ENCODE data around the gene DHRSX. TPM values are rescaled to one million over a fixed set of nuclear protein-coding genes. Genes with fewer than 3 reads are reported as not detected.
"Not testable (repeated sequence)": the region's sequence is repeated elsewhere in the genome, so short reads cannot be mapped to it uniquely, and the experiment has no call there.

Gene DHRSX
- total and polyA plus RNA-seq, 4 experiments from 2014 or later = 12.1 to 23.5 (median 16.5) TPM

DNA sequence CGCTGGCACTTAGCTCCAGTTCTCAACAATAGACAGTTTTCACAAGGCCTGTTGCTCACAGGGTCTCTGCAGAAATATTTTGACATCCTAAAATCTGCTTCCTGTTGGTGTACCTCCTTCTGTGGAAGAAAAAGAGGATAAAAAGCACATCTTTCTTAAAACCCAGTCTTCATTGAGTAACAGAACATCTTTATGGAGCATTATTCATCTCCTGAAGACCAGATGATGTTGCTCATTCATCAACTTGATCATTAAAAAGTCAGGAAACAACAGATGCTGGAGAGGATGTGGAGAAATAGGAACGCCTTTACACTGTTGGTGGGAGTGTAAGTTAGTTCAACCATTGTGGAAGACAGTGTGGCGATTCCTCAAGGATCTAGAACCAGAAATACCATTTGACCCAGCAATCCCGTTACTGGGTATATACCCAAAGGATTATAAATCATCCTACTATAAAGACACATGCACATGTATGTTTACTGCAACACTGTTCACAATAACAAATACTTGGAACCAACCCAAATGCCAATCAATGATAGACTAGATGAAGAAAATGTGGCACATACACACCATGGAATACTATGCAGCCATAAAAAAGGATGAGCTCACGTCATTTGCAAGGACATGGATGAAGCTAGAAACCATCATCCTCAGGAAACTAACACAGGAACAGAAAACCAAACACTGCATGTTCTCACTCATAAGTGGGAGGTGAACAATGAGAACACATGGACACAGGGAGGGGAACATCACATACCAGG is 33.7 kb upstream of the DHRSX start:
- H3K9me3 Mint-ChIP-seq; H3K36me3 ChIP-seq (ENCODE audit: insufficient read depth, low read length); H3K4me1 Mint-ChIP-seq; CTCF ChIA-PET (ENCODE audit: partially characterized antibody); H3K36me3 Mint-ChIP-seq; H3K27ac ChIP-seq (ENCODE audit: low read depth, low read length); H3K4me3 Mint-ChIP-seq; intact Hi-C loops (cut with micrococcal nuclease); H3K27me3 ChIP-seq (ENCODE audit: insufficient read depth, low read length); H3K27me3 Mint-ChIP-seq; H3K9me3 ChIP-seq (ENCODE audit: control insufficient read depth in 1 of 2, low read length in 2 of 2); DNase-seq; H3K4me3 ChIP-seq (ENCODE audit: low read length in 2 of 2); POLR2A ChIA-PET (ENCODE audit: partially characterized antibody); H3K27ac Mint-ChIP-seq; H3K4me1 ChIP-seq (ENCODE audit: insufficient read depth, low read length): not testable (repeated sequence)

DNA sequence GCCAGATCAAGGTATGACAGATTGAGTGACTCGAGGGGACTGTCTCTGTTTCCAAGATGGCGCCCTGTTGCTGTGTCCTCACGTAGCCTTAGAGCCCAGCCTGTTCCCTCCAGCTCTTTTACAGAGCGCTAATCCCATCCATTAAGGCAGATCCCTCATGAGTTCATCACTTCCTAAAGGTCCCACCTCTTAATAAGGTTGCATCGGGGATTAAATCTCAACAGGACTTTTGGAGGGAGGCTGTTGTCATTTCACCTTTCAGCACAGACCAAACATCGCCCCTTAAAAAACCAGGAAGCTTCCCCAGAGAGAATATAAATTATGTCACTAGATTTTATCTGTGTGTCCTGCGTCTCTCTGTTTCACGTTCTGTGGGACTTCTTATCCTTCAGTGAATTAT is 32.6 kb upstream of the DHRSX start:
- H3K36me3 ChIP-seq (ENCODE audit: insufficient read depth, low read length) = no peaks in the 10 kb centered on the region
- intact Hi-C loops (cut with micrococcal nuclease) = no loop called here
- CTCF ChIA-PET (ENCODE audit: partially characterized antibody) = no interaction called here
- Mint-ChIP-seq H3K9me3 (peaks cover 0 to 2% (median 0%) of the 10 kb centered on the region in 8 donors), H3K4me1 (no peaks in the 10 kb centered on the region), H3K4me3 (no peak overlapping the region), H3K27me3 (peaks cover 7 to 10% of the 10 kb centered on the region in 2 donors), H3K27ac (no peak overlapping the region), H3K36me3 (no peaks in the 10 kb centered on the region)
- POLR2A ChIA-PET (ENCODE audit: partially characterized antibody) = no interaction called here
- DNase-seq = no peak
- H3K4me1 ChIP-seq (ENCODE audit: insufficient read depth, low read length) = no peaks in the 10 kb centered on the region
- H3K27ac ChIP-seq (ENCODE audit: low read depth, low read length) = no peak overlapping the region
- H3K9me3 ChIP-seq (ENCODE audit: control insufficient read depth in 1 of 2, low read length in 2 of 2) = no peaks in the 10 kb centered on the region
- no peak overlapping the region for H3K4me3 ChIP-seq (ENCODE audit: low read length in 2 of 2)
- no peaks in the 10 kb centered on the region for H3K27me3 ChIP-seq (ENCODE audit: insufficient read depth, low read length)

DNA sequence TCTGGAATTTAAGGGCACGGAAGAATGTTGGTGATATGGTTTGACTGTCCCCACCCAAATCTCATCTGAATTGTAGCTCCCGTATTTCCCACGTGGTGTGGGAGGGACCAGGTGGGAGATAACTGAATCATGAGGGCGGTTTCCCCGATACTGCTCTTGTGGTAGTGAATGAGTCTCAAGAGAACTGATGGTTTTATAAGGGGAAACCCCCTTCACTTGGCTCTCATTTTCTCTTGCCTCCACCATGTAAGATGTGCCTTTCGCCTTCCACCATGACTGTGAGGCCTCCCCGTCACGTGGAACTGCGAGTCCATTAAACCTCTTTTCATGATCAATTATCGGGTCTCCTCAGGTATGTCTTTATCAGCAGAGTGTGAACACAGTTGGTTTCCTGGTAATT is 25.6 kb upstream of the DHRSX start:
- POLR2A ChIA-PET (ENCODE audit: partially characterized antibody) = no interaction called here
- peaks cover 11 to 33% of the 10 kb centered on the region in 2 donors for H3K27me3 Mint-ChIP-seq

DNA sequence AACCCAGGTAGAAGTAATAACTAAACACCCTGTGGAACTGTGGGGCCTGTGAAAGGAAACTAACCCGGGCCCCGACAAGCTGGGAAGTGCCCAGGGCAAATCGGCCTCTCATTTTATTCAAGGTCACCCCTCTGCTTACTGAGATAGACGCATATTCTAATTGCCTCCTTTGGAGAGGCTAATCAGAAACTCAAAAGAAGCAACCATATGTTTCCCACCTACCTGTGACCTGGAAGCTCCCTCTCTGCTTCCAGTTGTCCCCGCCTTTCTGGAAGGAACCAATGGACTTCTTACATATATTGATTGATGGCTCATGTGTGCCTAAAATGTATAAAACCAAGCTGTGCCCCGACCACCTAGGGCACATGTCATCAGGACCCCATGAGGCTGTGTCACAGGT is 23.1 kb upstream of the DHRSX start:
- no peaks in the 10 kb centered on the region for H3K36me3 ChIP-seq (ENCODE audit: insufficient read depth, low read length)
- ChIA-PET POLR2A (ENCODE audit: partially characterized antibody) (no interaction called here), CTCF (ENCODE audit: partially characterized antibody) (no interaction called here)
- H3K4me3 ChIP-seq (ENCODE audit: low read length in 2 of 2) = no peak overlapping the region
- H3K9me3 Mint-ChIP-seq = peaks cover 0 to 2% (median 0%) of the 10 kb centered on the region in 8 donors
- H3K27me3 Mint-ChIP-seq = peaks cover 11 to 33% of the 10 kb centered on the region in 2 donors
- H3K27ac Mint-ChIP-seq = no peak overlapping the region
- H3K4me3 Mint-ChIP-seq = no peak overlapping the region
- H3K9me3 ChIP-seq (ENCODE audit: control insufficient read depth in 1 of 2, low read length in 2 of 2) = no peaks in the 10 kb centered on the region
- no peaks in the 10 kb centered on the region for H3K4me1 ChIP-seq (ENCODE audit: insufficient read depth, low read length)
- H3K27me3 ChIP-seq (ENCODE audit: insufficient read depth, low read length) = no peaks in the 10 kb centered on the region
- DNase-seq = no peak
- no peaks in the 10 kb centered on the region for H3K4me1 Mint-ChIP-seq
- H3K36me3 Mint-ChIP-seq = no peaks in the 10 kb centered on the region
- no peak overlapping the region for H3K27ac ChIP-seq (ENCODE audit: low read depth, low read length)
- intact Hi-C loops (cut with micrococcal nuclease) = no loop called here

More for the DNA sequence above, 25.6 kb upstream of the DHRSX start:
- Mint-ChIP-seq H3K9me3 (peaks cover 0 to 2% (median 0%) of the 10 kb centered on the region in 8 donors), H3K4me3 (no peak overlapping the region), H3K36me3 (no peaks in the 10 kb centered on the region), H3K4me1 (no peaks in the 10 kb centered on the region), H3K27ac (no peak overlapping the region)
- Histone ChIP-seq H3K9me3 (ENCODE audit: control insufficient read depth in 1 of 2, low read length in 2 of 2) (no peaks in the 10 kb centered on the region), H3K36me3 (ENCODE audit: insufficient read depth, low read length) (no peaks in the 10 kb centered on the region), H3K4me3 (ENCODE audit: low read length in 2 of 2) (no peak overlapping the region), H3K27ac (ENCODE audit: low read depth, low read length) (no peak overlapping the region), H3K4me1 (ENCODE audit: insufficient read depth, low read length) (no peaks in the 10 kb centered on the region), H3K27me3 (ENCODE audit: insufficient read depth, low read length) (no peaks in the 10 kb centered on the region)
- no peak for DNase-seq
- CTCF ChIA-PET (ENCODE audit: partially characterized antibody) = no interaction called here
- intact Hi-C loops (cut with micrococcal nuclease) = no loop called here

DNA sequence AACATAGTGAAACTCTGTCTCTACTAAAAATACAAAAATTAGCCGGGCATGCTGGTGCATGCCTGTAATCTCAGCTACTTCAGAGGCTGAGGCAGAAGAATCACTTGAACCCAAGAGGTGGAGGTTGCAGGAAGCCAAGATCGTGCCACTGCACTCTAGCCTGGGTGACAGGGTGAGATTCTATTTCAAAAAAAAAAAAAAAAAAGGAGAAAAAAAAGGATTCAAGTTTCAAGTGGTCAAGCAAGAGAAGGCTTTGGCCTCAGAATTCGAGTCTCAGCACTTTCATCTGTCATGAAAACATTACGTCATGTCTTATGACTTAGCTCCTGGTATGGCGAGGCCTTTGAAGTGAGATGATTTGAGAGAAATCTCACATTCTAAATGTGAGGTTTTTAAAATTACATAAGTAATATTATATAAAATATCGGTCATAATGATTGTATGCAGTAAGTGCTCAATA is 21.2 kb upstream of the DHRSX start:
- H3K27ac ChIP-seq (ENCODE audit: low read depth, low read length) = no peak overlapping the region
- intact Hi-C loops (cut with micrococcal nuclease) = no loop called here
- no peaks in the 10 kb centered on the region for H3K27me3 ChIP-seq (ENCODE audit: insufficient read depth, low read length)
- POLR2A ChIA-PET (ENCODE audit: partially characterized antibody) = no interaction called here
- H3K4me3 ChIP-seq (ENCODE audit: low read length in 2 of 2) = no peak overlapping the region
- Mint-ChIP-seq H3K36me3 (no peaks in the 10 kb centered on the region), H3K4me1 (peaks cover 0 to under 1% (median 0%) of the 10 kb centered on the region in 4 donors), H3K4me3 (no peak overlapping the region), H3K27ac (no peak overlapping the region), H3K27me3 (peaks cover 6 to 24% of the 10 kb centered on the region in 2 donors), H3K9me3 (peaks cover 0 to 2% (median 0%) of the 10 kb centered on the region in 8 donors)
- H3K9me3 ChIP-seq (ENCODE audit: control insufficient read depth in 1 of 2, low read length in 2 of 2) = no peaks in the 10 kb centered on the region
- H3K4me1 ChIP-seq (ENCODE audit: insufficient read depth, low read length) = no peaks in the 10 kb centered on the region
- no peaks in the 10 kb centered on the region for H3K36me3 ChIP-seq (ENCODE audit: insufficient read depth, low read length)
- CTCF ChIA-PET (ENCODE audit: partially characterized antibody) = no interaction called here
- no peak for DNase-seq

DNA sequence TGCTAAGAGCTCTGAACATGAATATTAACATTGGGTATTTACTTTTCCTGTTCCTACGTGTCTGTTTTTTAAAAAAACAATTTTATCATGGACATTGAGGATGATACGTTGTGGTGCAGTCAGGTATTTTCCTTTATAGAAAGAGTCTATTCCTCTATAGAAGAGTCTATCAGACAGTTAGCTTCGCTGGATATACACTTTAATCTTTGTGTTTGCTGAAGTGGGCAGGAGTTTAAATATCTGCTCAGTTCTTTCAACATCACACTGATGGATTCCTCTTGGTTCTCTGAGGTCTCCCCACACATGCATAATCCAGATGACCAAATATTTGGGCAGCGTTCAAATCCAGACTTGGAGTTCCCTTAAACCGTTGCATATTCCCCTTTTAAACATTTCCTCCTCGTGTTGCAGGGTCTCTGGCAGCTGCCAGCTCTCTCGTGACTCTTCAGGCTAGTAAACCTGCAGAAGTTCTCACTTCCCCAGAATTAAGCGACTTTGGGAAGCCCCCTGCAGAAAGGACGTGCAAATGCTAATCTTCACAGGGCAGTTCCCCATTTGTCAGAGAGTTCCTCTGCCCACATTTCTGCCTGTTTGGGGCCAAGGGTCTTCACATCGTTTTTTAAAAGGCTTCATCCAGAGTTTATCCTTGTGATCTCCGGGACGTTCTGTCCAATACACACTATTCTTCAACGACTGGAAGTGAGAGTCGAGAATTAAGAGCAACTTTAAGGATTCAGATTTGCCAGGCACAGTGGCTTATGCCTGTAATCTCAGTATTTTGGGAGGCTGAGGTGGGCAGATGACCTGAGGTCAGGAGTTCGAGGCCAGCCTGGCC is 20.5 kb upstream of the DHRSX start:
- Mint-ChIP-seq H3K36me3 (no peaks in the 10 kb centered on the region), H3K27me3 (peaks cover 5 to 20% of the 10 kb centered on the region in 2 donors), H3K4me3 (no peak overlapping the region), H3K9me3 (peaks cover 0 to 1% (median 0%) of the 10 kb centered on the region in 8 donors), H3K4me1 (peaks cover 0 to 2% (median under 1%) of the 10 kb centered on the region in 4 donors), H3K27ac (no peak overlapping the region)
- ChIA-PET POLR2A (ENCODE audit: partially characterized antibody) (no interaction called here), CTCF (ENCODE audit: partially characterized antibody) (no interaction called here)
- no peaks in the 10 kb centered on the region for H3K27me3 ChIP-seq (ENCODE audit: insufficient read depth, low read length)
- DNase-seq = no peak
- H3K27ac ChIP-seq (ENCODE audit: low read depth, low read length) = no peak overlapping the region
- H3K36me3 ChIP-seq (ENCODE audit: insufficient read depth, low read length) = no peaks in the 10 kb centered on the region
- no peaks in the 10 kb centered on the region for H3K9me3 ChIP-seq (ENCODE audit: control insufficient read depth in 1 of 2, low read length in 2 of 2)
- H3K4me1 ChIP-seq (ENCODE audit: insufficient read depth, low read length) = no peaks in the 10 kb centered on the region
- intact Hi-C loops (cut with micrococcal nuclease) = no loop called here
- no peak overlapping the region for H3K4me3 ChIP-seq (ENCODE audit: low read length in 2 of 2)

DNA sequence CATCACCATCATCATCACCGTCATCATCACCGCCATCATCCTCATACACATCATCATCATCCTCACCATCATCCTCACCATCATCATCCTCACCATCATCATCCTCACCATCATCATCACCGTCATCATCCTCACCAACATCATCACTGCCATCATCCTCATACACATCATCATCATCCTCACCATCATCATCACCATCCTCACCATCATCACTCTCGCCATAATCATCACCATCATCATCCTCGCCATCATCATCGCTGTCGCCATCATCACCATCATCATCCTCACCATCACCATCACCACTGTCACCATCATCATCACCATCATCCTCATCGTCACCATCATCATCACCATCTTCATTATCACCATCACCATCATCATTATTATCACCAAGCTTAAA is 19.8 kb upstream of the DHRSX start:
- no peaks in the 10 kb centered on the region for H3K4me1 ChIP-seq (ENCODE audit: insufficient read depth, low read length)
- H3K4me3 ChIP-seq (ENCODE audit: low read length in 2 of 2) = no peak overlapping the region
- H3K27ac ChIP-seq (ENCODE audit: low read depth, low read length) = no peak overlapping the region
- H3K27me3 Mint-ChIP-seq = peaks cover 8 to 21% of the 10 kb centered on the region in 2 donors
- intact Hi-C loops (cut with micrococcal nuclease) = no loop called here
- H3K4me1 Mint-ChIP-seq = peaks cover 0 to 2% (median under 1%) of the 10 kb centered on the region in 4 donors
- CTCF ChIA-PET (ENCODE audit: partially characterized antibody) = no interaction called here
- DNase-seq = no peak
- no peaks in the 10 kb centered on the region for H3K36me3 ChIP-seq (ENCODE audit: insufficient read depth, low read length)
- H3K9me3 ChIP-seq (ENCODE audit: control insufficient read depth in 1 of 2, low read length in 2 of 2) = no peaks in the 10 kb centered on the region
- H3K27me3 ChIP-seq (ENCODE audit: insufficient read depth, low read length) = no peaks in the 10 kb centered on the region
- H3K9me3 Mint-ChIP-seq = no peaks in the 10 kb centered on the region
- H3K4me3 Mint-ChIP-seq = no peak overlapping the region
- no peak overlapping the region for H3K27ac Mint-ChIP-seq
- POLR2A ChIA-PET (ENCODE audit: partially characterized antibody) = no interaction called here
- no peaks in the 10 kb centered on the region for H3K36me3 Mint-ChIP-seq

Measured in CD4-positive, alpha-beta memory T cell (primary cell).